ENCODE results near the gene IFT88.

IFT88 gene

GRCh38 chr13:20713751-20714150 lies 146.8 kb downstream of the IFT88 start:
- Histone ChIP-seq H3K27me3 (ENCODE audit: insufficient read depth, low read length) (no peaks in the 10 kb centered on the region), H3K36me3 (ENCODE audit: insufficient read depth, low read length) (no peaks in the 10 kb centered on the region), H3K27ac (ENCODE audit: low read depth, low read length) (peak overlapping the region; percentile 87), H3K4me1 (ENCODE audit: control insufficient read depth, insufficient read depth, low read length, unreplicated experiment) (peaks cover 43% of the 10 kb centered on the region), H2AFZ (ENCODE audit: low read length, unreplicated experiment) (peak overlapping the region; percentile 62), H3K4me3 (ENCODE audit: low read depth, low read length) (peak overlapping the region; percentile 58), H3K79me2 (ENCODE audit: control insufficient read depth, insufficient read depth, low read length, unreplicated experiment) (no peaks in the 10 kb centered on the region)

GRCh38 chr13:20714161-20714560 lies 147.2 kb downstream of the IFT88 start:
- Histone ChIP-seq H3K4me1 (ENCODE audit: control insufficient read depth, insufficient read depth, low read length, unreplicated experiment) (peaks cover 41% of the 10 kb centered on the region), H2AFZ (ENCODE audit: low read length, unreplicated experiment) (peak overlapping the region; percentile 62), H3K4me3 (ENCODE audit: low read depth, low read length) (peak overlapping the region; percentile 58), H3K27me3 (ENCODE audit: insufficient read depth, low read length) (no peaks in the 10 kb centered on the region), H3K36me3 (ENCODE audit: insufficient read depth, low read length) (no peaks in the 10 kb centered on the region), H3K79me2 (ENCODE audit: control insufficient read depth, insufficient read depth, low read length, unreplicated experiment) (no peaks in the 10 kb centered on the region), H3K27ac (ENCODE audit: low read depth, low read length) (peak overlapping the region; percentile 87)

- H3K4me3 ChIP-seq (ENCODE audit: low read depth, low read length), result peak overlapping the region; percentile 58
Observed at GRCh38 chr13:20714563-20715329, 147.8 kb downstream of the IFT88 start.

GRCh38 chr13:20715330-20715712 lies 148.4 kb downstream of the IFT88 start:
- peak overlapping the region; percentile 87 for H3K27ac ChIP-seq (ENCODE audit: low read depth, low read length)

More at GRCh38 chr13:20714563-20715329, 147.8 kb downstream of the IFT88 start:
- peak overlapping the region; percentile 87 for H3K27ac ChIP-seq (ENCODE audit: low read depth, low read length)
- H3K36me3 ChIP-seq (ENCODE audit: insufficient read depth, low read length), result no peaks in the 10 kb centered on the region
- no peaks in the 10 kb centered on the region for H3K79me2 ChIP-seq (ENCODE audit: control insufficient read depth, insufficient read depth, low read length, unreplicated experiment)
- peak overlapping the region; percentile 62 for H2AFZ ChIP-seq (ENCODE audit: low read length, unreplicated experiment)
- H3K4me1 ChIP-seq (ENCODE audit: control insufficient read depth, insufficient read depth, low read length, unreplicated experiment), result peaks cover 35% of the 10 kb centered on the region
- H3K27me3 ChIP-seq (ENCODE audit: insufficient read depth, low read length), result no peaks in the 10 kb centered on the region

GRCh38 chr13:20716951-20717350 lies 150.0 kb downstream of the IFT88 start:
- H3K4me3 ChIP-seq (ENCODE audit: low read depth, low read length), result no peak overlapping the region

More at GRCh38 chr13:20715330-20715712, 148.4 kb downstream of the IFT88 start:
- H3K27me3 ChIP-seq (ENCODE audit: insufficient read depth, low read length), result no peaks in the 10 kb centered on the region
- H3K79me2 ChIP-seq (ENCODE audit: control insufficient read depth, insufficient read depth, low read length, unreplicated experiment), result no peaks in the 10 kb centered on the region
- no peaks in the 10 kb centered on the region for H3K36me3 ChIP-seq (ENCODE audit: insufficient read depth, low read length)
- peaks cover 32% of the 10 kb centered on the region for H3K4me1 ChIP-seq (ENCODE audit: control insufficient read depth, insufficient read depth, low read length, unreplicated experiment)
- H3K4me3 ChIP-seq (ENCODE audit: low read depth, low read length), result no peak overlapping the region
- no peak overlapping the region for H2AFZ ChIP-seq (ENCODE audit: low read length, unreplicated experiment)

GRCh38 chr13:20717581-20718542 lies 150.9 kb downstream of the IFT88 start:
- peaks cover 33% of the 10 kb centered on the region for H3K4me1 ChIP-seq (ENCODE audit: control insufficient read depth, insufficient read depth, low read length, unreplicated experiment)
- no peak overlapping the region for H3K27ac ChIP-seq (ENCODE audit: low read depth, low read length)
- H3K27me3 ChIP-seq (ENCODE audit: insufficient read depth, low read length), result no peaks in the 10 kb centered on the region
- no peak overlapping the region for H3K4me3 ChIP-seq (ENCODE audit: low read depth, low read length)
- H3K79me2 ChIP-seq (ENCODE audit: control insufficient read depth, insufficient read depth, low read length, unreplicated experiment), result no peaks in the 10 kb centered on the region
- no peak overlapping the region for H2AFZ ChIP-seq (ENCODE audit: low read length, unreplicated experiment)
- no peaks in the 10 kb centered on the region for H3K36me3 ChIP-seq (ENCODE audit: insufficient read depth, low read length)

More at GRCh38 chr13:20716951-20717350, 150.0 kb downstream of the IFT88 start:
- Histone ChIP-seq H3K79me2 (ENCODE audit: control insufficient read depth, insufficient read depth, low read length, unreplicated experiment) (no peaks in the 10 kb centered on the region), H3K36me3 (ENCODE audit: insufficient read depth, low read length) (no peaks in the 10 kb centered on the region), H3K4me1 (ENCODE audit: control insufficient read depth, insufficient read depth, low read length, unreplicated experiment) (peaks cover 32% of the 10 kb centered on the region), H3K27ac (ENCODE audit: low read depth, low read length) (no peak overlapping the region), H2AFZ (ENCODE audit: low read length, unreplicated experiment) (no peak overlapping the region), H3K27me3 (ENCODE audit: insufficient read depth, low read length) (no peaks in the 10 kb centered on the region)

- Histone ChIP-seq H3K27ac (ENCODE audit: low read depth, low read length) (no peak overlapping the region), H3K79me2 (ENCODE audit: control insufficient read depth, insufficient read depth, low read length, unreplicated experiment) (no peaks in the 10 kb centered on the region), H3K36me3 (ENCODE audit: insufficient read depth, low read length) (no peaks in the 10 kb centered on the region), H3K4me3 (ENCODE audit: low read depth, low read length) (no peak overlapping the region), H2AFZ (ENCODE audit: low read length, unreplicated experiment) (no peak overlapping the region), H3K27me3 (ENCODE audit: insufficient read depth, low read length) (no peaks in the 10 kb centered on the region), H3K4me1 (ENCODE audit: control insufficient read depth, insufficient read depth, low read length, unreplicated experiment) (peaks cover 21% of the 10 kb centered on the region)
Observed at GRCh38 chr13:20718958-20719566, 152.1 kb downstream of the IFT88 start.

GRCh38 chr13:20719783-20720182 lies 152.8 kb downstream of the IFT88 start:
- H2AFZ ChIP-seq (ENCODE audit: low read length, unreplicated experiment), result no peak overlapping the region

GRCh38 chr13:20720499-20720898 lies 153.5 kb downstream of the IFT88 start:
- Histone ChIP-seq H3K27ac (ENCODE audit: low read depth, low read length) (no peak overlapping the region), H2AFZ (ENCODE audit: low read length, unreplicated experiment) (no peak overlapping the region), H3K79me2 (ENCODE audit: control insufficient read depth, insufficient read depth, low read length, unreplicated experiment) (no peaks in the 10 kb centered on the region), H3K36me3 (ENCODE audit: insufficient read depth, low read length) (no peaks in the 10 kb centered on the region), H3K4me1 (ENCODE audit: control insufficient read depth, insufficient read depth, low read length, unreplicated experiment) (peaks cover 7% of the 10 kb centered on the region), H3K27me3 (ENCODE audit: insufficient read depth, low read length) (no peaks in the 10 kb centered on the region), H3K4me3 (ENCODE audit: low read depth, low read length) (no peak overlapping the region)

More at GRCh38 chr13:20719783-20720182, 152.8 kb downstream of the IFT88 start:
- H3K4me3 ChIP-seq (ENCODE audit: low read depth, low read length), result no peak overlapping the region
- no peaks in the 10 kb centered on the region for H3K27me3 ChIP-seq (ENCODE audit: insufficient read depth, low read length)
- H3K79me2 ChIP-seq (ENCODE audit: control insufficient read depth, insufficient read depth, low read length, unreplicated experiment), result no peaks in the 10 kb centered on the region
- H3K36me3 ChIP-seq (ENCODE audit: insufficient read depth, low read length), result no peaks in the 10 kb centered on the region
- H3K27ac ChIP-seq (ENCODE audit: low read depth, low read length), result no peak overlapping the region
- H3K4me1 ChIP-seq (ENCODE audit: control insufficient read depth, insufficient read depth, low read length, unreplicated experiment), result peaks cover 14% of the 10 kb centered on the region

GRCh38 chr13:20721058-20721453 lies 154.1 kb downstream of the IFT88 start:
- no peaks in the 10 kb centered on the region for H3K79me2 ChIP-seq (ENCODE audit: control insufficient read depth, insufficient read depth, low read length, unreplicated experiment)
- H3K27ac ChIP-seq (ENCODE audit: low read depth, low read length), result no peak overlapping the region
- no peaks in the 10 kb centered on the region for H3K36me3 ChIP-seq (ENCODE audit: insufficient read depth, low read length)
- H3K4me1 ChIP-seq (ENCODE audit: control insufficient read depth, insufficient read depth, low read length, unreplicated experiment), result peaks cover 7% of the 10 kb centered on the region
- no peak overlapping the region for H3K4me3 ChIP-seq (ENCODE audit: low read depth, low read length)
- H2AFZ ChIP-seq (ENCODE audit: low read length, unreplicated experiment), result no peak overlapping the region
- no peaks in the 10 kb centered on the region for H3K27me3 ChIP-seq (ENCODE audit: insufficient read depth, low read length)
